ENCODE results near the gene MSI2.
"Not testable (repeated sequence)": the region's sequence is repeated elsewhere in the genome, so short reads cannot be mapped to it uniquely, and the experiment has no call there.

MSI2 gene

DNA sequence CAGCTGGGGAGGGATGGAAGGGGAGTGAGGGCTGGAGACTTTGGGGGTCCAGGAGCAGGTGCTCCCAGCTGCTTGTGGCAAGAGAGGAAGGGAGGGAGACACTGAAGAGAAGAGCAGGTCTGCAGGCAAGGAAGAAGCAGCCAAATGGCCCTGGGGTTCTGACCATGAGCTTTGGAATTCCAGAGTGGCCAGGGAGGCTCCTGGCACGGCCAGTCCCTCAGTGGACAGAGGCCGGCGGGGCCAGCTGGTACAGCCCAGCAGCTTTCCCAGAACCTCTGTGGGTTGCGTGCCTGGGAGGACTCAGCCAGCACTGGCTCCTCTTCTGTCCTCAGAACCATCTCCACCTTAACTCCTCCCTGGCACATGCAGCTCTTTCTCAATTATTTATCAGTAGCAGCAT lies 233.0 kb downstream of the MSI2 start:
- DNase-seq: no peak

DNA sequence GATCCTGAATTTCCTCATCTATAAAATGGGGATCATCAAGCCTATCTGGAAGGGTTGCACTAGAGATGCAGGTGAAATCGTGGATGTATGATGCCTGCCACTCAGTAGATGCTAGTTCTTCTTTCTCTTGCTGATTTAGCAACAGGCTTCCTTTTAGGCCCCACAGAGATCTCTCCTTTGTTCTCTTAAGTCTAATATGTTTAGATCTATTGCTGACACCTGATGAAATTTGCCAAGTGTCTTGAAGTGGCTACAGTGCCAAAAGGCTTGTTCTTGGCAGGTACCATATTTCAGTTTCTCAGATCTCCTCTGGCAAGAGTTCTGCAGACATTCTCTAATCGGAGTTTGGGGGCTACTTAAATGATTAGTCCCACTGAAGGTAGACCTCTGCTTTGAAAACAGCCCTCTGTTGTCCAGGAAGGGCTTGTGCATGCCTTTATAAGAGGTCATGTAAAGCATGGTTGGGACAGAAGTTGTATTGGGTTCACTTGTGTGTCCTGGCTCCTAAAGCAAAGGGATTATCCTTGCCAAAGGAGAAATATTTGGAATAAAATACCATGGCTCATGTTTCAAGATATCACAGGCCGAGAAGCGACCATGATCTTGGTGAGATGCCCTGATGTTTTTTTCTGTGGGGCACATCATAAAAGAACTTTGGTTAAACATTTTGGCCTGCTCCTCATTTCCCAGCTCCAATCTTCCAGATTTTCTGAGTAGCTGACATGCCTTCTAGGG lies 234.0 kb downstream of the MSI2 start:
- no peak for DNase-seq

DNA sequence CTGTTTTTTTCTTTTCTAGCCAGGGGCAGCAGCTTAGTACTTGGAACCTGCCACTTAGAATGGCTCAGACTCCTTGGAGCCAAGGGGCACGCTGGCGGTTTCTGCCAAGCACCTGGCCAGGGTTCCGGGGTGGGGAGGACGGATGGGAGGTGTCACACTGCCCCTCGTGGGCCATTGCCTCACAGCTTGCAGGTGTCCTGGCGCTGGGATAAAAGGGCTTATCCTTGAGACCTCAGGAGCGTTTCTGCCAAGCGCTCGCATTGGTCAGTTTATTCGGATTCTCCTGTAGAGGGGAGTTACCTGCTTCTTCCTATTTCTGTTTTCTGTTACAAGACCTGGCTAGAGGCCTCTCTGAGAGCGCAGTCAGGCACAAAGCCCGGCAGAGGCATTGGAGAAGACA lies 234.6 kb downstream of the MSI2 start:
- DNase-seq: no peak

DNA sequence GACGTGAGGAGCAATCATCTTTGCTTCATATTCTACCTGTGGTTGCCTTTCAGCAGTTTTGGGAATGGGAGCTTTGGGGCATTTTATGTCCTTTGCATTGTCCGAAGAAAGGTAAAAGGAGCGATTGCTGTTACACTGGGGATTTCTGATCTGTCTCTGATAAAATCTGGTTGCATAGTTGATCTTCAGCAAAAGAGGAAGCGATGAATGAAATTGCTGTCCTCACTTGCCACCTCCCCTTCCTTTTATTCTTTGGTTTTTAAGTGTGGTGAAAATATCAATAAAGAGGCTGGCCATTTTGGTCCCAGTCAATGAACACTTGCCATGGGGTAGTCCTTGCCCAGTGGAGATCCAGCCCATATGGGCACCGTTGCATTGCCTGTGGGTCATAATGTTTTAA lies 236.8 kb downstream of the MSI2 start:
- DNase-seq: no peak

DNA sequence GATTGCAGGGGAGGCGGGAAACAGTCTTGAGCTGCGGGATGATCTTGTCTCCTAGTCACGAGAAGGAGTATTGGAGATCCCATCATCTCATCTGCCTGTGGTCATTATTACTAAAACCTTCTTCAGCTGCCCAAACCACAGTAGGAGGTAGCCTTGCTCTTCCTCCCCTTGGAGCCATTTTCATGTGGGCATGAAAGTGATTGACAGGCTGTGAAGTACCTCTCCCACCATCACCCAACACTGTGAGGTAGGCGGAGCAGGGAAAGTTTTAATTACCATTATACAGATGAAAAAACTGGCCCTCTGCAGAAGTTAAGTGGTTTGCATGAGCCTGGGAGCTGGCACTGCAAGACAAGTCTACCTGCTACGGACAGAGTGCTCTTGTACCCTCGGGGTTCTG lies 237.3 kb downstream of the MSI2 start:
- no peak for DNase-seq

DNA sequence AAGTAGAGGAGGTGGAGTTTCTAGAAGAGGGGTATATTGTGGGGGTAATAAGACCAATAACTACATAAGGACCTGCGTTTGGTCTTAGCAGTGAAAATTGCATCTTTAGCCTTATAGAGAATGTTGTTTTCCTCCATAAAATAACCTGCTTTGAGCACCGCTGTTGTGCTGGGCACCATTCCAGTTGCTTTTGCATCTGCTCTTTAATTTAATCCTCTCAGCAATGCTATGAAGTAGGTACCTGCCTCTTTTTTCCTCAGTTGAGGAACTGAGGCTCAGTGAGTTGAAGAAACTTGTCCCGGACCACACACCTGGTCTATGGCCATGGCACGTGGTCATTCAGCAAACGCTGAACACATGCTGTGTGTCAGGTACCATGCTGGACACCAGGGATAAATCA lies 238.1 kb downstream of the MSI2 start:
- DNase-seq: no peak

DNA sequence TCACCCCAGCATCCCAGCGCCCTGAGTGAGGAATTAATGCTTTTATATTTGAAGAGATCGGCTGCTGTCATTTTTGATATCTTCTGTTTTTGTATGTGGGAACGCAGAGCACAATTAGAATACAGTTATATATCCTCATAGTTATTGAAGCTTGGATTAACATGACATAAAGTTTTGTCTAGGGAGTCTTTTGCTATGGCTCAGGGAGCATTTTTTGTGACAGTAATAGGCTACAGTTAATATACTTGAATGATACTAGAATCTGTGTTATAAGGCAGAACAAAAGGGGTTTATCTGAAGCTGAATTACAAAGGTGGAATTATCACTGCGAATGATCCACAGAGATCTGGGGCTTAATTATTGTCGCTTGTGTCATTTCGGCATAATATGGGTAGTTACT lies 239.4 kb downstream of the MSI2 start:
- no peak for DNase-seq

DNA sequence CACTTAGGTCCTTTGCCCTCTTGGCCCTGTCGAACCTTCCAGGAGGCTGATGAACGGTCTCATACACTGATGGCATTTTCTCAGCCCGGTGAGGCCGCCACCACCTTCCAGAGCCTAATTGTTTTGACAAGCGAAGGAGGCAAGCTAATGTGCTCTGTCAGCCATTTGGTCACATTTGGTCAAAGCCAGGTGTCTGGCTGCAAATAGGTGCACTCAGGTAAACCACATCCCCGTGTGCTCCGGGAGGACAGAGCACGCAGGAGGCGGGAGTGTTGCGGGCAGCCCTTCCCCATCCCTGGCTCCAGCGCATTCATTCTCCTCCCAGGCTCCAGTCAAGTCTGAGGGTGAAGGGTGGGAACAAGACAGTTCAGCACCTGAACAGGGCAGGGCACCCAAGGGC lies 240.1 kb downstream of the MSI2 start:
- DNase-seq: no peak

DNA sequence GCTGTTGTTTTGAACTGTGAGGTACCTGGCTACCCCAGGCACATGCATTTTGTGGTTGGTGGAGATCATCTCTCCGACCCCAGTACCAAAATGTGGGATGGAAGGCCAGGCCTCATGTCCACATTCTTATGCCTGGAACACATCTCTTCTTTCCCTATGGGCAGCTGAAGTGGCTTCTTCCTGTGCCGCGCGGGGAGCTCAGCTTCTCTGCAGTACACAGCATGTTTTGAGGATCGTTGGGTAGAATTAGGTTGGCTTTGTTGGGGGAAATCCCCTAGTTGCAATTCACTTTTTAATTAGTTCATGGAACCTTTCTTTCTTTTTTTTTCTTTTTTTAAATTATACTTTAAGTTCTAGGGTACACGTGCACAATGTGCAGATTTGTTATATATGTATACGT lies 242.1 kb downstream of the MSI2 start:
- no peak for DNase-seq

DNA sequence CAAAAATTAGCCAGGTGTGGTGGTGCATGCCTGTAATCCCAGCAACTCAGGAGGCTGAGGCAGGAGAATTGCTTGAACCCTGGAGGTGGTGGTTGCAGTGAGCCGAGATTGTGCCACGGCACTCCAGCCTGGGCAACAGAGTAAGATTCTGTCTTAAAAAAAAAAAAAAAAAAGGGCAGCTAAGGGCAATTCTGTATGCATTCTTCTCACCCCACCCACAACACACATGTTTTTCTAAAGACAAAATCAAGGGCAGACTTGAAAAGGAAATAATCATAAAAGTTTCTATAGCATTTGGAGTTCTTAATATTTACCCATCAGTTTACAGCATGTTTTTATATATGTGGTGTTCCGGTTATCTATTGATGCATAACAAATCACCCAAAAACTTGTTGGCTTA lies 242.9 kb downstream of the MSI2 start:
- DNase-seq: not testable (repeated sequence)

DNA sequence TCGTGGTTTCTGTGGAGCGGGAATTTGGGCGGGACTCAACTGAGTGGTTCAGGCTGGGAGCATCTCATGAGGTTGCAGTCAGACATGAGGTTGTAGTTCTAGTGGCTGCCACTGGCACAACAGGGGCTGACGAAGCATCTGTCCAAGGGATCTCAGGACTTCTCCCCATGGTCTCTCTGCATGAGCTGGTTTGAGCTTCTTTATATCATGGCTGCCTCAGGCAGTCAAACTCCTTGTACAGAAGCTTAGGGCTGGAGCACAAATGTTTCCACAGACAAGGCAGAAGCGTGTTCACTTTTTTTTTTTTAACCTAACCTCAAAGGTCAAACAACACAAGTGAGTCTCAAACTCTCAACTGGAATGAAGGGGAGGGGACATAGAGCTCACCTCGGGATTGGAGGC lies 243.3 kb downstream of the MSI2 start:
- DNase-seq: no peak

DNA sequence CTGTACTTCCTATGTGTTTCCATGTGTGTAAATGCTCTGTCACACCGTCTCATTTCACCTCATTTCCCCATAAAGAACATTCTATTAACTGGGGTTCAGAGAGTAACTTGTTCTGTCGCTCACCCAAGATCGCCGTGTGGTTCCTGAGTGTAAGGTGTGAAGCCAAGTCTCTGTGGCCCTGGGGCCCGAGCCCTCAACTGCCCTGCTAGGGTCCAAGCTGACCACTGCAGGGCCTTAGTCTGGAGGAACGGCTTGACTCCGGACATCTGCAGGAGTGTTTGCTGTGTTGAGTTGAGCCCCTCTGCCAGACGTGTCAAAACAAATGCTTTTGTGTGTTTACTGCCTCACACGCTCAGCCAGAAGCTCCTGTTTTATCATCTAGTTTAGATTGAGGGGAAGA lies 244.7 kb downstream of the MSI2 start:
- DNase-seq: no peak

DNA sequence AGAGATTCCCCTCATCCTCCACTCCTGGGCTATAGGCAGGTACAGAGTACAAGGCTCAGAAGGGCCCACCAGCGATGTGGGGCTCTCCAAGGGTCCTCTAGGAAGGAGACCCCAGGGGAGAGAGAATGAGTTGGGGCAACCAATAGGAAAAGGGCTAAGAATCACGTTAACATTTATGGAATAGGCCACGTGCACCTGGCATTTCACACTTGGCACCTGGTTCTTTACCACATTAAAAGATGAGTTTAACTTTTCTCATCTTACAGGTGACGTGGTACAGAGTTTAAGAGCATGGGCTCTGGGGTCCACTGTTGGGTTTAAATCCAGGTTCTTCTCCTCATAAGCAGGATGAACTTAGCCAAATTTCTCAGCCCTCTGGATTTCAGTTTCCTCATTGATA lies 245.7 kb downstream of the MSI2 start:
- DNase-seq: no peak

DNA sequence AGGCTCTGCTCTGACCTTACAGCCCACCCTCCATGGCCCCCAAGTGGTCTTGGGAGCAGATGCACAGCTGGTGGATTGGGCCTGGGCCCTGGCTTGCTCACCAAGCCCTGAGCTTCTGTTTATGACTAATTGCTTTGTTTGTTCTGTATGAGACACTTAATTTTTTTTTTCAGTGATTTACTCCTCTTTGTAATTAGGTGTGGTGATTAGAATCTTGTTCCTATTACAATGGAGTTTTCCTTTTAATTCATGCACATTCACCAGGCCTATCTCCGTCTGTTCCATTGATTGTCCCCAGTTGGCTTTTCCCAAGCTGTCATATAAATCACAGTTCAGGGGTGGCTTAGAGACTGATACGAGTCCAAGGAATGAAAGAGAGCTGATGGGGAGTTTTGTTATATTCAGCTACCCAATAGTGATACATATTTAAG lies 246.5 kb downstream of the MSI2 start:
- no peak for DNase-seq

DNA sequence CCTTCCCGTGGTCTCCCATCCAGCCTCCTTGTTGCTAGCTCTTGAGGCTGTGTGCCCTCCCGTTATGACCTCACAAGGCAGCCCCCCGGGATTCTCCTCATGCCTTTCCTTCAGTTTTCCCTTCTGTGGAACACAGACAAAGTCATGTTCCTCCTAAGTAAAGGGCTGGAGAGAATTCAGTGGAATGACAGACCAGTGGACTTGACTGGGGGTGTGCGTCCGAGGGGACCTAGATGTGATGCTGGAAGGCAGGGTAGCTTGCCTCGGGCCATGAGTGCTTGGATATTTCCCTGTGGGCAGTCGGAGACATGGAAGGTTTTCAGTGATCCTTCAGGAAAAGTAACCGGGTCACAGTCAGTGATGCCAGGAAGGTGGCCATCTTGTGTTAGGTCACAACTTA lies 247.9 kb downstream of the MSI2 start:
- no peak for DNase-seq

DNA sequence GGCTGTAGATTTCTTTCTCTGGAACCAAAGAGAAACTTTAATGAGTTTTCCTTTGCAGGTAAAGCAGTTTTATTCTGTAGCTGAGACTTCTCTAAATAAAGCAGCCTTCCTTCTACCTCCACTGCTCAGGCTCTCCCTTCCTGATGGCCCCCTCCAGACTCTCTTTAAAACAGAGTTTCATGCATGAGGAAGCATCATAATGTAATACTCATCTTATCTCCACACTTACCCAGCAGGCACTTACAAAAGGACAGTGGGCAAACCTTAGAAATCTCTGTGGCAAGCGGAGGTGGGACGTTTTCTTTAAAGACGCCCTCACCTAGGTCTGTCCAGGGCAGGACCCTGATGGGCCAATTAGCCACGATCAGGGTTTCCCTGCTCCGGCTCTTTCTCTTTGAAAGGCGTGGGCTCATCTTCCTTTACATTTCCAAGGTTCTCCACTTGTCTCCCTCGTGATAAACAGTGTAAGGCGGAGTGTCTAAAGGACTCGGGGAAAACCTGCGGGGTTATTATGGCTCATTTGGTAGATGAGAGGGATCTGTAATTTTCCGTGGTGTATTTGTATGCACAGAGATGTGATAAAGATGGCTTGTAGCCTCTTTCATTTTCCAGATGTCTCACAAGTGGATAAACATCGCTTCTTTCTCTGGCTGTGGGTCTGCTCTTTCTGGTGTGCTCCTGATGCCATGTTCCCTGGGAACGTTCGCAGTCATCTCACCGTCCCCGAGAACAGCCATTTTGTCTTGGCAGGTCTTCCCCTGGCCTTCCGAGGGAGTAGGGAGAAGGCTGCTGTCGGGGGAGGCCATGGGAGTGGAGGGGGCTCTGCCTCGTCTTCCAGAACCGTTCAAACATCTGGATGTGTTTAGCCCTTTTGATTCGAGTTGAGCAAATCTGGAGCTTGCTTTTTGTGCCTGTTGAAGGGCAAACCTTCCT lies 249.8 kb downstream of the MSI2 start:
- no peak for DNase-seq

DNA sequence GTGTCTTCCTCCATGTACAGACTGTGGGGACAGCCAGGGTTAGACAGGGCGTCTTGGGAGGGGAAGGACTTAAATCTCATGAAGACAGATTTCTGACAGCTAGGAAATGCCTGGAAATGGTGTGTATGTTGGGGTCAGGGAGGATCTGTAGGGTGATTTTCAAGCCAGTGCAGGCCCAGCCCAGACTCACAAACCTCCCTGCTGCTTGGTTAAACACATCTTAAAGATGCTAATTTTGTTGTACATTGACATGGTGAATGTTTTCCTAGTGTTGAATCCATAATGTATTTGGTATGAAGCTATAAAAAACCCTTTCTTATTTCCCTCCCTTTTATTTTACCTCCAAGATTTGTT lies 250.4 kb downstream of the MSI2 start:
- DNase-seq: no peak

DNA sequence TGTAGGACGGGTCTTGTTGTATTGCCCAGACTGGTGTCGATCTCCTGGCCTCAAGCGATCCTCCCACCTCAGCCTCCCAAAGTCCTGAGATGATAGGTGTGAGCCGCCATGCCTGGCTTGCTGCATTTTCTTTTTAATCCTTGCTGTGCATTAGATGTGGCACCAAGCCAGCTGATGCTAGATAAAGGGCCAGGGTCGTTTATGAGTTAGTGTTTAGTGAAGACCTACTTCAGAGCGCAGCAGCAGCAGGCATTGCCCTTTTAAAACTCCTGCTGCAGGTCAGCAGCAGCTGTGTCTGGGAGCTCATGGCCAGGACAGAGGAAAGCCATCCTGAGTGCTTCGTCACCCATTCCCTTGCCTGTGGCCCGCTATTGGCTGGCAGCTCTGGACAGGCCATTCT lies 251.5 kb downstream of the MSI2 start:
- DNase-seq: no peak

DNA sequence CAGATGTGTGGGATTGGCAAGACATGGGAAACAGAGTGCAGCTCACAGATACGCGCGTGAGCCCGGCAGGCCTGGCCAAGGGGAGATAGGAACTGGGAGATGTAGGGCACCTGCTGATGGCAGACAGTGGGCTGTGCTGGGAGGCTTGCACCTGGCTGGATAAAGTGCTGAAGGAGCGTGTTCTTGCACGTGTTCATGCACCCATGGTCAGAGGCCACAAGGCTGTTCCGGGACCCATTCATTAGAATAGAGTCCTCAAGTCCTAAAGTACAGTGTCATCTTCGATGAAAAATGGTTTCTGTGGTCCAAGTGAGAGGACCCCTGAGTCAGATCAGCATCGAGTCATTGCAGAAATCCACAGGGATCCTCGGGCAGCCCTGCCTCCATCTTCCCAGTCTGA lies 252.3 kb downstream of the MSI2 start:
- DNase-seq: no peak

DNA sequence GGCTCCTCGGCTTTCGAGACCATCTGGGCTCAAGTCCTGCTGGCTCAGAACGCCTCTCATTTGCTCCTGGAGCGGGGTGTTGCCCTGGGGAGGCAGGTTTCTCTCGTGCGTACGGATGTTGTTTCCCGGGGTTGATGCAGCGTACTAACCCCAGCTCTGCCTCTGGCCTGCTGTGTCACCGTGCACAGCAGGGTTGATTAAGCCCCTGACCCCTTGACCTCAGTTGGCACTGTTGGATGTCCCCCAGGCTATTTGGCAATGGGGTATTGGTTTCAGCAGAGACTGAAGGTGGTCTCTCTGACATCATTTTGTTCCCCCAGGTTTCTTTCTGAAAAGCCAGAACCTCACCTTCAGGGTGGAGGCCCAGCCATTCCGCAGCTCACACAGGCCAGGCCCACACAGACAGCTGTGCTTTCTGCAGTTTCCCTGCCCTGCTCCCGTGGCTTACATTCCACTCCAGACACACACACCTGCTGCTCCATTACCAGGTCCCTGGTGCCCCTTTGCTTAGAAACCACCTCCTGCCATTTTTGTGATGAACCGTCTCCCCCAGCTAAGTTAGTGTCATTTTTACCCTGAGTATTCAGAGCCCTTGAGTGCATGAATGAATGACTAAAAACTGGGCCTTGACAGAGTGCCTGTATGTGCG lies 255.3 kb downstream of the MSI2 start:
- no peak for DNase-seq

DNA sequence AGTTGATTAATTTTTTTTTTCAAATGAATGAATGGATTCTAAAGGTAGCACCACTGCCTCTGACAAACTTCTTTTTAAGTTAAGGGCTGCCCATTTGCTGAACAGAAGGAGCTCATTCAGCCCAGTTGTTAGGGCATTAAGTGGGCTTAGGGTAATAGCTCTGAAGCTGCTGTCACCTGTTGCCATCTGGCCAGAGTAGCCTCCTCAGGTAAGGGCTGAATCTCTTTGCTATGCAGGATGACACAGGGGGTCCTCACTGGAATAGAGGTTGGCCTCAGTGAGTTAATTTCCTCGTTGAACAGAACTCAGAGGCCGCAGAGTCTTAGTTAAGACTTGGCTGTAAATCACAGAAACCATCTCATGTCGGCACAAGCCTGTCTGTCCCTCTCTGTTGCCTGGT lies 255.9 kb downstream of the MSI2 start:
- DNase-seq: no peak

DNA sequence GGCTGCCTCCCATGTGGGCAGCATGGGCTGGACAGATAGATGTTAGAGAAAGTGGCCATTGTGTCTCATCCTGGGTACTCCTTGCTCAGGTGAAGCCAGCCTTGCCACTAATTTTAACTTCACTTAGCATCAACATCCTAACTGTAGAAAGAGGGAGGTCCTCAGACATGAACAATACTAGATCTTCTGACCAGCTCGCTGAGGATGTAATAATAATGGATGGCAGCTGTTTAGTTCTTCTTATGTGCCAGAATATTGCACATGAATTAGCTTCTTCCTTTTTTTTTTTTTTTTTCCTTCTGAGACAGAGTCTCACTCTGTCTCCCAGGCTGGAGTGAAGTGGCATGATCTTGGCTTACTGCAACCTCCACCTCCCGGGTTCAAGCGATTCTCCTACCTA lies 256.4 kb downstream of the MSI2 start:
- no peak for DNase-seq

DNA sequence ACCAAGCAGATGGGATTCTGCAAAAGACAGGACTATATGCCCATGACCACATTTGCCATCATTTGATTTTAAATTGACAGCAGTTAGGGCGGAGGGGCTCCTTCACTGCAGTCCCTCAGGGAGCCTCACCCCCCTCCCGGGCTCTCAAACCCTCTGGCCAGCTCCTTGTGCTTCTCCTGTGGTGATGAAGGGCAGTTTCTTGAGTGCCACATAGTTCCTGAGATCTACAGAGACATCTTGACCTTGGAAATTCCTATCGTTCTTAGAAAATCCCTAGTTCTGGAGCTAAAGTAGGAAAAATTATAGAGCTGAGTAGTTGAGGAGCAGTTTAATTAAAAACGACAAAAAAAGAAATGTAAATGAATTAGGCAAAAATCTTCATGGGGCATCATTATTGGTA lies 257.2 kb downstream of the MSI2 start:
- DNase-seq: no peak

DNA sequence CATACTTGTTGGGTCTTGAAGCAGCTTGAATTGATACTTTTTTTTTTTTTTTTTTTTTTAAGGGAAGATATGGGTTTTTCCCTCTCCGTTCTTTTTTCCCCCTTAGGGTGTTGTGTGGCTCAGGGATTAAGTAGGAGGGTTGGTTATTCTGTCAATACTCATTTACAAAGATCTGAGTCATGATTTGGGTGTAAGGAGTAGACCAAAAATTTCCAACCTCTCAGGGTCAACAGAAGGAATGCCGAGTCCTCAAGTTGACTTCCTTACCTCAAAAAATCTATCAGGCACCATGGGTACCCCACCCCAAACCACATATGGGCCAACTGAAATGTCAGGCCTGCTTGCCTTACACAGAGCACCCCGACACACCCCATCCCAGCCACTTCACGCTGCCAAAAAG lies 258.3 kb downstream of the MSI2 start:
- no peak for DNase-seq
